AG09319 (cell line): ENCODE data around the gene CCNF.
"Not testable (repeated sequence)": the region's sequence is repeated elsewhere in the genome, so short reads cannot be mapped to it uniquely, and the experiment has no call there.

ENCODE experiments used
- DNase-seq: peaks from one replicate; pipeline ENCODE4 v3.0.0-alpha.2; 2010; ENCODE audit warnings: low read depth; ENCODE audit errors: extremely low read depth
- TF ChIP-seq, protein P1 (sequence below): IDR thresholded peaks from 2 replicates; pipeline ENCODE4 v1.5.1; 2011; ENCODE audit warnings: low read depth, mild to moderate bottlenecking, inconsistent platforms, low read length, moderate library complexity

CCNF gene, protein sequence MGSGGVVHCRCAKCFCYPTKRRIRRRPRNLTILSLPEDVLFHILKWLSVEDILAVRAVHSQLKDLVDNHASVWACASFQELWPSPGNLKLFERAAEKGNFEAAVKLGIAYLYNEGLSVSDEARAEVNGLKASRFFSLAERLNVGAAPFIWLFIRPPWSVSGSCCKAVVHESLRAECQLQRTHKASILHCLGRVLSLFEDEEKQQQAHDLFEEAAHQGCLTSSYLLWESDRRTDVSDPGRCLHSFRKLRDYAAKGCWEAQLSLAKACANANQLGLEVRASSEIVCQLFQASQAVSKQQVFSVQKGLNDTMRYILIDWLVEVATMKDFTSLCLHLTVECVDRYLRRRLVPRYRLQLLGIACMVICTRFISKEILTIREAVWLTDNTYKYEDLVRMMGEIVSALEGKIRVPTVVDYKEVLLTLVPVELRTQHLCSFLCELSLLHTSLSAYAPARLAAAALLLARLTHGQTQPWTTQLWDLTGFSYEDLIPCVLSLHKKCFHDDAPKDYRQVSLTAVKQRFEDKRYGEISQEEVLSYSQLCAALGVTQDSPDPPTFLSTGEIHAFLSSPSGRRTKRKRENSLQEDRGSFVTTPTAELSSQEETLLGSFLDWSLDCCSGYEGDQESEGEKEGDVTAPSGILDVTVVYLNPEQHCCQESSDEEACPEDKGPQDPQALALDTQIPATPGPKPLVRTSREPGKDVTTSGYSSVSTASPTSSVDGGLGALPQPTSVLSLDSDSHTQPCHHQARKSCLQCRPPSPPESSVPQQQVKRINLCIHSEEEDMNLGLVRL

GRCh38 chr16:2429034-2429770 lies at the start of gene CCNF:
Gene CCNF, plus strand, starts transcription at chr16:2429447. Its CDS starts 35 bp downstream, at chr16:2429482.
- peak; percentile 88 for DNase-seq
- TF ChIP-seq, protein P1, sequence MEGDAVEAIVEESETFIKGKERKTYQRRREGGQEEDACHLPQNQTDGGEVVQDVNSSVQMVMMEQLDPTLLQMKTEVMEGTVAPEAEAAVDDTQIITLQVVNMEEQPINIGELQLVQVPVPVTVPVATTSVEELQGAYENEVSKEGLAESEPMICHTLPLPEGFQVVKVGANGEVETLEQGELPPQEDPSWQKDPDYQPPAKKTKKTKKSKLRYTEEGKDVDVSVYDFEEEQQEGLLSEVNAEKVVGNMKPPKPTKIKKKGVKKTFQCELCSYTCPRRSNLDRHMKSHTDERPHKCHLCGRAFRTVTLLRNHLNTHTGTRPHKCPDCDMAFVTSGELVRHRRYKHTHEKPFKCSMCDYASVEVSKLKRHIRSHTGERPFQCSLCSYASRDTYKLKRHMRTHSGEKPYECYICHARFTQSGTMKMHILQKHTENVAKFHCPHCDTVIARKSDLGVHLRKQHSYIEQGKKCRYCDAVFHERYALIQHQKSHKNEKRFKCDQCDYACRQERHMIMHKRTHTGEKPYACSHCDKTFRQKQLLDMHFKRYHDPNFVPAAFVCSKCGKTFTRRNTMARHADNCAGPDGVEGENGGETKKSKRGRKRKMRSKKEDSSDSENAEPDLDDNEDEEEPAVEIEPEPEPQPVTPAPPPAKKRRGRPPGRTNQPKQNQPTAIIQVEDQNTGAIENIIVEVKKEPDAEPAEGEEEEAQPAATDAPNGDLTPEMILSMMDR: no peak

- no peak for DNase-seq
- TF ChIP-seq, protein P1: no peak
Observed at GRCh38 chr16:2383501-2383900, 45.7 kb upstream of the CCNF start.

GRCh38 chr16:2384426-2384825 lies 44.8 kb upstream of the CCNF start:
- DNase-seq: no peak
- TF ChIP-seq, protein P1: no peak

GRCh38 chr16:2385190-2385836 lies 43.9 kb upstream of the CCNF start:
- TF ChIP-seq, protein P1: no peak
- no peak for DNase-seq

GRCh38 chr16:2385982-2386381 lies 43.3 kb upstream of the CCNF start:
- not testable (repeated sequence) for DNase-seq

- DNase-seq: no peak
- TF ChIP-seq, protein P1: no peak
Observed at GRCh38 chr16:2386990-2387389, 42.3 kb upstream of the CCNF start.

- no peak for DNase-seq
- TF ChIP-seq, protein P1: no peak
Observed at GRCh38 chr16:2388139-2388874, 40.9 kb upstream of the CCNF start.
